ENCODE data around the gene TTYH2. TPM values are rescaled to one million over a fixed set of nuclear protein-coding genes. Genes with fewer than 3 reads are reported as not detected.
"Not testable (repeated sequence)": the region's sequence is repeated elsewhere in the genome, so short reads cannot be mapped to it uniquely, and the experiment has no call there.

Gene TTYH2
- polyA plus RNA-seq, 4 donors, result 0.27 to 50.6 (median 2.0) TPM; not detected in 1

DNA sequence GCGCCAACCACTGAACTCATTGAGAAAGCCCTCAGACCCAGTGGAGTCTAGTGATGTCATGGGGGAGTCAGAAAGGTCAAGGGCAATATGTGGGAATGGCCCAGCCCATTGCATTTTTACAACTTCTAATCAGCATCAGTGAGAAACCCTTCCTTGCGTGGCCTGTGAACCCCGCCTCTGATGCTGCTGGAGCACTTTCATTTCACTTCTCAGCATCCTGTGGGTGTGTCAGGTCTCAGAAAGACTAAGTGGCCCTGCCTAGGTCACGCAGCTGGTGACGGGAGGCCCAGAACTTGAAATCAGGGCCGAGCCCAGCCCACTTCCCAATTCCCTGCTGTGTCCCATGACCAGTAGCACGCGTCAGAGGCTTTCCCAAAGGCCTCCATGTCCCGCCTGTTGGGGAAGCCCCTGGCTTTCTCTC lies 66.7 kb downstream of the TTYH2 start:
- H3K27ac ChIP-seq (ENCODE audit: low read depth in 1 of 3, low read length in 2 of 3), result no peak overlapping the region
- DNase-seq (peak; percentile 20 to 26), FAIRE-seq (no peak)

DNA sequence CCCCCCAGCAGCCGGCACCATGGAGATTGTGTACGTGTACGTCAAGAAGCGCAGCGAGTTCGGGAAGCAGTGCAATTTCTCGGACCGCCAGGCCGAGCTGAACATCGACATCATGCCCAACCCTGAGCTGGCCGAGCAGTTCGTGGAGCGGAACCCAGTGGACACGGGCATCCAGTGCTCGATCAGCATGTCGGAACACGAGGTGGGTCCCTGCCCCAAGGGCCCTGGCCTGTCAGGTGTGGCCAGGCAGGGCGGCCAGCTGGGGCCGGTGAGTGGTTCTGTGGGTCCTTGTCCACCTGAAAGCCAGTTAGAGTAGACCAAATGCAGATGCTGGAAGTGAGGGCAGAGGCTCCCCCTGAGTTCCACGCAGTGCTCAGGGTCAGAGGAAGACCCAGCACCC lies 68.4 kb downstream of the TTYH2 start:
- DNase-seq (no peak), FAIRE-seq (no peak)
- Histone ChIP-seq H3K4me1 (ENCODE audit: control insufficient read depth in 3 of 3, insufficient read depth in 2 of 3, low read depth in 1 of 3, low read length in 2 of 3) (peaks cover 0 to 3% (median 0%) of the 10 kb centered on the region in 3 donors), H3K9me3 (ENCODE audit: control insufficient read depth in 2 of 2, insufficient read depth in 1 of 2, low read depth in 1 of 2, low read length in 1 of 2) (no peaks in the 10 kb centered on the region), H3K36me3 (ENCODE audit: control insufficient read depth in 3 of 3, insufficient read depth in 2 of 3, low read depth in 1 of 3, low read length in 3 of 3) (no peaks in the 10 kb centered on the region), H3K27ac (ENCODE audit: low read depth in 1 of 3, low read length in 2 of 3) (no peak overlapping the region), H3K27me3 (ENCODE audit: control insufficient read depth in 3 of 3, insufficient read depth in 3 of 3, low read length in 3 of 3) (no peaks in the 10 kb centered on the region), H3K4me3 (ENCODE audit: low read depth in 1 of 3, low read length in 3 of 3) (no peak overlapping the region)
- 93 to 96% (median 94%) methylated on average over 20 of the region's 20 CpGs for WGBS, 3 donors

More for the DNA sequence above, 66.7 kb downstream of the TTYH2 start:
- H3K9me3 ChIP-seq (ENCODE audit: control insufficient read depth in 2 of 2, insufficient read depth in 1 of 2, low read depth in 1 of 2, low read length in 1 of 2), result no peaks in the 10 kb centered on the region
- H3K4me3 ChIP-seq (ENCODE audit: low read depth in 1 of 3, low read length in 3 of 3), result no peak overlapping the region
- H3K4me1 ChIP-seq (ENCODE audit: control insufficient read depth in 3 of 3, insufficient read depth in 2 of 3, low read depth in 1 of 3, low read length in 2 of 3), result peaks cover 0 to 3% (median 0%) of the 10 kb centered on the region in 3 donors
- WGBS, 3 donors, result 23 to 48% (median 36%) methylated on average over 9 of the region's 9 CpGs
- H3K27me3 ChIP-seq (ENCODE audit: control insufficient read depth in 3 of 3, insufficient read depth in 3 of 3, low read length in 3 of 3), result no peaks in the 10 kb centered on the region
- no peaks in the 10 kb centered on the region for H3K36me3 ChIP-seq (ENCODE audit: control insufficient read depth in 3 of 3, insufficient read depth in 2 of 3, low read depth in 1 of 3, low read length in 3 of 3)

GRCh38 chr17:74282274-74282586 lies 68.9 kb downstream of the TTYH2 start:
- H3K36me3 ChIP-seq (ENCODE audit: control insufficient read depth in 3 of 3, insufficient read depth in 2 of 3, low read depth in 1 of 3, low read length in 3 of 3); H3K4me1 ChIP-seq (ENCODE audit: control insufficient read depth in 3 of 3, insufficient read depth in 2 of 3, low read depth in 1 of 3, low read length in 2 of 3); H3K9me3 ChIP-seq (ENCODE audit: control insufficient read depth in 2 of 2, insufficient read depth in 1 of 2, low read depth in 1 of 2, low read length in 1 of 2); H3K4me3 ChIP-seq (ENCODE audit: low read depth in 1 of 3, low read length in 3 of 3); H3K27ac ChIP-seq (ENCODE audit: low read depth in 1 of 3, low read length in 2 of 3); FAIRE-seq; H3K27me3 ChIP-seq (ENCODE audit: control insufficient read depth in 3 of 3, insufficient read depth in 3 of 3, low read length in 3 of 3); DNase-seq: not testable (repeated sequence)
- 87 to 90% (median 88%) methylated on average over 4 of the region's 4 CpGs for WGBS, 3 donors

- Histone ChIP-seq H3K4me1 (ENCODE audit: control insufficient read depth in 3 of 3, insufficient read depth in 2 of 3, low read depth in 1 of 3, low read length in 2 of 3) (peaks cover 0 to 3% (median 0%) of the 10 kb centered on the region in 3 donors), H3K27ac (ENCODE audit: low read depth in 1 of 3, low read length in 2 of 3) (peak overlapping the region in 1 of 3 donors; percentile 52), H3K4me3 (ENCODE audit: low read depth in 1 of 3, low read length in 3 of 3) (no peak overlapping the region), H3K36me3 (ENCODE audit: control insufficient read depth in 3 of 3, insufficient read depth in 2 of 3, low read depth in 1 of 3, low read length in 3 of 3) (no peaks in the 10 kb centered on the region), H3K27me3 (ENCODE audit: control insufficient read depth in 3 of 3, insufficient read depth in 3 of 3, low read length in 3 of 3) (no peaks in the 10 kb centered on the region), H3K9me3 (ENCODE audit: control insufficient read depth in 2 of 2, insufficient read depth in 1 of 2, low read depth in 1 of 2, low read length in 1 of 2) (no peaks in the 10 kb centered on the region)
- DNase-seq, result no peak
- no peak for FAIRE-seq
- 26 to 48% (median 35%) methylated on average over 9 of the region's 9 CpGs for WGBS, 3 donors
Measured at GRCh38 chr17:74282587-74283370, 69.4 kb downstream of the TTYH2 start.

DNA sequence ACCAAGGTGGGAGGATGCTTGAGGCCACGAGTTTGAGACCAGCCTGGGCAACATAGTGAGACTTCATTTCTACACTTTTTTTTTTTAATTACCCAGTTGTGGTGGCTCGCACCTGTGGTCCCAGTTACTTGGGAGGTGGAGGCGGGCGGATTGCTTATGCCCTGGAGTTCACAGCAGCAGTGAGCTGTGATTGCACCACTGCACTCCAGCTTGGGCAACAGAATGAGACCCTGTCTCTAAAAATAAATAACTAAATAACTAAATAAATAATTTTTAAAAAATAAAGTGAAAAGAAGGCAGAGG lies 70.0 kb downstream of the TTYH2 start:
- H3K27ac ChIP-seq (ENCODE audit: low read depth in 1 of 3, low read length in 2 of 3), result no peak overlapping the region
- DNase-seq (no peak), FAIRE-seq (no peak)
- no peaks in the 10 kb centered on the region for H3K36me3 ChIP-seq (ENCODE audit: control insufficient read depth in 3 of 3, insufficient read depth in 2 of 3, low read depth in 1 of 3, low read length in 3 of 3)
- H3K27me3 ChIP-seq (ENCODE audit: control insufficient read depth in 3 of 3, insufficient read depth in 3 of 3, low read length in 3 of 3), result no peaks in the 10 kb centered on the region
- H3K4me3 ChIP-seq (ENCODE audit: low read depth in 1 of 3, low read length in 3 of 3), result no peak overlapping the region
- WGBS, 3 donors, result 56 to 82% (median 72%) methylated on average over 3 to 4 of the region's 4 CpGs
- peaks cover 0 to 3% (median 0%) of the 10 kb centered on the region in 3 donors for H3K4me1 ChIP-seq (ENCODE audit: control insufficient read depth in 3 of 3, insufficient read depth in 2 of 3, low read depth in 1 of 3, low read length in 2 of 3)
- H3K9me3 ChIP-seq (ENCODE audit: control insufficient read depth in 2 of 2, insufficient read depth in 1 of 2, low read depth in 1 of 2, low read length in 1 of 2), result no peaks in the 10 kb centered on the region

DNA sequence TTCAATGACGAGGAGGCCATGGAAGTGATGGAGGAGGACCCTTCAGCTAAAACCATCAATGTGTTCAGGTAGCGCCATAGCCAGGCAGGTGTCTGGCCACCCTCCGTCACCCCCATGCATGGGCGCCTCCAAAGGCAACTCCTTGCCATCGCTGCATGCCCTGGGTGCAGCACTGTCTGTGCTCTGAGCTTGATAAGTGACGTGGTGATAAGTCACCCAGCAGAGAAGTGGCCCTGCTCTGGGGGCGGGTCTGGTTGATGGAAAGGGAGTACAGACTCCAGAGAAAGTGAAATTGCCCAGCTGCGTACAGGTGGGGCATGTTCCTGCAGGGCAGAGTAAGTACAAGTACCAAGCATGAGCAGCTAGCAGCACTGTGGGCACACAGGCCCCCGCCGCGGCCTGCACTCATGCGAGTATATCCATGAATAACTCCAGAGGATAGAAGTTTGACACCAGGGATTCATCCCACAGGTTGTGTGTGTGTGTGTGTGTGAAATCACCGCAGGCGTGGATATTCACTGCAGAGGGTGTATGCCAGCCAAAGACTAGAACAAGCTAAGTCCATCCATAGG lies 73.7 kb downstream of the TTYH2 start:
- Histone ChIP-seq H3K27me3 (ENCODE audit: control insufficient read depth in 3 of 3, insufficient read depth in 3 of 3, low read length in 3 of 3) (no peaks in the 10 kb centered on the region), H3K9me3 (ENCODE audit: control insufficient read depth in 2 of 2, insufficient read depth in 1 of 2, low read depth in 1 of 2, low read length in 1 of 2) (no peaks in the 10 kb centered on the region), H3K4me3 (ENCODE audit: low read depth in 1 of 3, low read length in 3 of 3) (no peak overlapping the region), H3K36me3 (ENCODE audit: control insufficient read depth in 3 of 3, insufficient read depth in 2 of 3, low read depth in 1 of 3, low read length in 3 of 3) (no peaks in the 10 kb centered on the region), H3K4me1 (ENCODE audit: control insufficient read depth in 3 of 3, insufficient read depth in 2 of 3, low read depth in 1 of 3, low read length in 2 of 3) (peaks cover 0 to 3% (median 0%) of the 10 kb centered on the region in 3 donors), H3K27ac (ENCODE audit: low read depth in 1 of 3, low read length in 2 of 3) (no peak overlapping the region)
- FAIRE-seq (no peak), DNase-seq (no peak)
- 58 to 83% (median 70%) methylated on average over 14 of the region's 14 CpGs for WGBS, 3 donors

- H3K36me3 ChIP-seq (ENCODE audit: control insufficient read depth in 3 of 3, insufficient read depth in 2 of 3, low read depth in 1 of 3, low read length in 3 of 3), result no peaks in the 10 kb centered on the region
- FAIRE-seq, result no peak
- WGBS, 3 donors, result 64 to 73% (median 70%) methylated on average over 5 of the region's 5 CpGs
Measured at GRCh38 chr17:74288785-74289184, 75.4 kb downstream of the TTYH2 start.

DNA sequence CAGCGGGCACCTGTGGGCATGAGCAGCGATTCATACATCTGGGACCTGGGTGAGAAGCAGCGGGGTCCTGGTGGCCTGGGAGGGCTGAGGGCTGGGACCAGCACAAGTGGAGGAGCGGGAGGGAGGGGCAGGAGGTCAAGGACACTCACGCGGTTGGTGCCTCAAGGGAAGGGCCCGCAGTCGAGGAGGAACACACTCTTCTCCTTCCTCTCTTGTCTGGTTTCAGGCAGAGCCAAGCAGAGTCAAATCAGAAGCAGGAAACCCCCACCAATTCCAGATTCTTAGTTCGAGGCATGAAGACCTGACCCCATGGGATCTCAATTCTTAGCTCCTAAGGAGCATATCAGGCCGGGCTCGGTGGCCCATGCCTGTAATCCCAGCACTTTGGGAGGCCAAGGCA lies 76.3 kb downstream of the TTYH2 start:
- no peaks in the 10 kb centered on the region for H3K36me3 ChIP-seq (ENCODE audit: control insufficient read depth in 3 of 3, insufficient read depth in 2 of 3, low read depth in 1 of 3, low read length in 3 of 3)

More at GRCh38 chr17:74288785-74289184, 75.4 kb downstream of the TTYH2 start:
- Histone ChIP-seq H3K27me3 (ENCODE audit: control insufficient read depth in 3 of 3, insufficient read depth in 3 of 3, low read length in 3 of 3) (no peaks in the 10 kb centered on the region), H3K27ac (ENCODE audit: low read depth in 1 of 3, low read length in 2 of 3) (no peak overlapping the region), H3K4me3 (ENCODE audit: low read depth in 1 of 3, low read length in 3 of 3) (no peak overlapping the region), H3K9me3 (ENCODE audit: control insufficient read depth in 2 of 2, insufficient read depth in 1 of 2, low read depth in 1 of 2, low read length in 1 of 2) (no peaks in the 10 kb centered on the region), H3K4me1 (ENCODE audit: control insufficient read depth in 3 of 3, insufficient read depth in 2 of 3, low read depth in 1 of 3, low read length in 2 of 3) (no peaks in the 10 kb centered on the region)
- no peak for DNase-seq

More for the DNA sequence above, 76.3 kb downstream of the TTYH2 start:
- Histone ChIP-seq H3K4me3 (ENCODE audit: low read depth in 1 of 3, low read length in 3 of 3) (no peak overlapping the region), H3K27me3 (ENCODE audit: control insufficient read depth in 3 of 3, insufficient read depth in 3 of 3, low read length in 3 of 3) (no peaks in the 10 kb centered on the region), H3K4me1 (ENCODE audit: control insufficient read depth in 3 of 3, insufficient read depth in 2 of 3, low read depth in 1 of 3, low read length in 2 of 3) (no peaks in the 10 kb centered on the region), H3K9me3 (ENCODE audit: control insufficient read depth in 2 of 2, insufficient read depth in 1 of 2, low read depth in 1 of 2, low read length in 1 of 2) (no peaks in the 10 kb centered on the region), H3K27ac (ENCODE audit: low read depth in 1 of 3, low read length in 2 of 3) (no peak overlapping the region)
- FAIRE-seq, result no peak
- no peak for DNase-seq
- 66 to 72% (median 66%) methylated on average over 11 of the region's 11 CpGs for WGBS, 3 donors

Data from small intestine (tissue), 7 donors.